Measurements from ENCODE around the gene MYBPC1. TPM values are rescaled to one million over a fixed set of nuclear protein-coding genes. Genes with fewer than 3 reads are reported as not detected.
"Not testable (repeated sequence)": the region's sequence is repeated elsewhere in the genome, so short reads cannot be mapped to it uniquely, and the experiment has no call there.

MYBPC1 gene
- total RNA-seq, 1 donor from 2014 or later: not detected

GRCh38 chr12:101680240-101680639 is 85.5 kb downstream of the MYBPC1 start:
- TF ChIP-seq CTCF (IDR thresholded peaks at IDR 0.05): no peak
- H3K9me3 ChIP-seq: no peaks in the 10 kb centered on the region
- no peak overlapping the region for H3K27ac ChIP-seq
- H3K27me3 ChIP-seq: no peaks in the 10 kb centered on the region
- no peaks in the 10 kb centered on the region for H3K4me1 ChIP-seq
- no peaks in the 10 kb centered on the region for H3K36me3 ChIP-seq
- ATAC-seq (no peak), DNase-seq (no peak)
- no peak overlapping the region for H3K4me3 ChIP-seq
- intact Hi-C loops (cut with DNase I): no loop called here

- Histone ChIP-seq H3K4me1 (no peaks in the 10 kb centered on the region), H3K9me3 (no peaks in the 10 kb centered on the region), H3K4me3 (no peak overlapping the region), H3K36me3 (no peaks in the 10 kb centered on the region), H3K27me3 (no peaks in the 10 kb centered on the region), H3K27ac (no peak overlapping the region)
- ATAC-seq (no peak), DNase-seq (no peak)
- no peak for TF ChIP-seq CTCF (IDR thresholded peaks at IDR 0.05)
- intact Hi-C loops (cut with DNase I): no loop called here
Observed at GRCh38 chr12:101680647-101681046, 85.9 kb downstream of the MYBPC1 start.

- H3K4me1 ChIP-seq; H3K9me3 ChIP-seq; H3K36me3 ChIP-seq; DNase-seq; H3K27me3 ChIP-seq; H3K27ac ChIP-seq; intact Hi-C loops (cut with DNase I); H3K4me3 ChIP-seq; ATAC-seq: not testable (repeated sequence)
Observed at GRCh38 chr12:101681627-101682026, 86.9 kb downstream of the MYBPC1 start.

GRCh38 chr12:101685092-101685491 is 90.3 kb downstream of the MYBPC1 start:
- Histone ChIP-seq H3K4me3 (no peak overlapping the region), H3K27ac (no peak overlapping the region), H3K36me3 (no peaks in the 10 kb centered on the region), H3K9me3 (no peaks in the 10 kb centered on the region), H3K27me3 (no peaks in the 10 kb centered on the region), H3K4me1 (no peaks in the 10 kb centered on the region)
- no peak for ATAC-seq
- no peak for TF ChIP-seq CTCF (IDR thresholded peaks at IDR 0.05)
- intact Hi-C loops (cut with DNase I): no loop called here
- DNase-seq: no peak

- TF ChIP-seq CTCF (IDR thresholded peaks at IDR 0.05): no peak
- H3K4me3 ChIP-seq: no peak overlapping the region
- no peaks in the 10 kb centered on the region for H3K9me3 ChIP-seq
- H3K36me3 ChIP-seq: no peaks in the 10 kb centered on the region
- no peak for ATAC-seq
- DNase-seq: no peak
- intact Hi-C loops (cut with DNase I): no loop called here
- H3K27ac ChIP-seq: no peak overlapping the region
- no peaks in the 10 kb centered on the region for H3K27me3 ChIP-seq
- H3K4me1 ChIP-seq: no peaks in the 10 kb centered on the region
Observed at GRCh38 chr12:101686176-101686575, 91.4 kb downstream of the MYBPC1 start.

- ATAC-seq: no peak
- intact Hi-C loops (cut with DNase I): no loop called here
- Histone ChIP-seq H3K4me3 (no peak overlapping the region), H3K36me3 (no peaks in the 10 kb centered on the region), H3K9me3 (no peaks in the 10 kb centered on the region), H3K27me3 (no peaks in the 10 kb centered on the region), H3K27ac (no peak overlapping the region), H3K4me1 (no peaks in the 10 kb centered on the region)
- DNase-seq: no peak
- TF ChIP-seq CTCF (IDR thresholded peaks at IDR 0.05): no peak
Observed at GRCh38 chr12:101690544-101691098, 95.8 kb downstream of the MYBPC1 start.
